Measurements from ENCODE around the gene SLC7A4.

Gene SLC7A4

GRCh38 chr22:20980938-20981722 is 51.2 kb downstream of the SLC7A4 start:
- Histone ChIP-seq H3K9ac (peak overlapping the region; percentile 83 to 94 (median 91)), H4K20me1 (peaks cover 0 to 9% (median 0%) of the 10 kb centered on the region in 11 experiments; a peak in 5 of 22 replicates), H3K4me3 (peak overlapping the region; percentile 72 to 92 (median 82)), H3K4me2 (peak overlapping the region; percentile 88 to 97 (median 94)), H3K36me3 (peaks cover 9 to 27% (median 22%) of the 10 kb centered on the region in 11 experiments), H3K4me1 (peaks cover 24 to 27% (median 26%) of the 10 kb centered on the region in 10 experiments), H3K27ac (peak overlapping the region; percentile 58 to 98 (median 90)), H3K9me3 (replicated peaks in 1 of 11) (peaks cover 8 to 10% (median 9%) of the 10 kb centered on the region in 11 experiments; a peak in 20 of 22 replicates), H3K27me3 (no peaks in the 10 kb centered on the region)
- TF ChIP-seq Cebpa-rat (IDR thresholded peaks at IDR 0.05): no peak

GRCh38 chr22:20980523-20980922 is 51.8 kb downstream of the SLC7A4 start:
- H4K20me1 ChIP-seq: peaks cover 0 to 4% (median 0%) of the 10 kb centered on the region in 11 experiments; a peak in 3 of 22 replicates
- H3K9me3 ChIP-seq (replicated peaks in 1 of 11): peaks cover 8 to 10% (median 9%) of the 10 kb centered on the region in 11 experiments; a peak in 20 of 22 replicates
- H3K4me2 ChIP-seq: peak overlapping the region in 7 of 11 experiments; percentile 88 to 97 (median 94); a peak in 10 of 22 replicates
- peak overlapping the region in 1 of 11 experiments; percentile 98; a peak in 1 of 22 replicates for H3K27ac ChIP-seq
- H3K4me1 ChIP-seq: peaks cover 24 to 27% (median 26%) of the 10 kb centered on the region in 10 experiments
- TF ChIP-seq Cebpa-rat (IDR thresholded peaks at IDR 0.05): no peak
- peaks cover 3 to 21% (median 16%) of the 10 kb centered on the region in 11 experiments; a peak in 21 of 22 replicates for H3K36me3 ChIP-seq
- H3K4me3 ChIP-seq: no peak overlapping the region
- H3K27me3 ChIP-seq: no peaks in the 10 kb centered on the region
- H3K9ac ChIP-seq: peak overlapping the region in 4 of 11 experiments; percentile 86 to 94 (median 92); a peak in 4 of 22 replicates

GRCh38 chr22:20979940-20980453 is 52.4 kb downstream of the SLC7A4 start:
- no peak overlapping the region for H3K27ac ChIP-seq
- H3K4me2 ChIP-seq: no peak overlapping the region
- H3K9ac ChIP-seq: no peak overlapping the region
- no peak for TF ChIP-seq Cebpa-rat (IDR thresholded peaks at IDR 0.05)
- no peak overlapping the region for H3K4me3 ChIP-seq
- peaks cover 24 to 27% (median 26%) of the 10 kb centered on the region in 10 experiments for H3K4me1 ChIP-seq
- peaks cover 0 to 16% (median 12%) of the 10 kb centered on the region in 11 experiments; a peak in 10 of 22 replicates for H3K36me3 ChIP-seq
- no peaks in the 10 kb centered on the region for H3K27me3 ChIP-seq
- no peaks in the 10 kb centered on the region; a peak in 1 of 22 replicates for H4K20me1 ChIP-seq
- H3K9me3 ChIP-seq (replicated peaks in 1 of 11): peaks cover 8 to 10% (median 9%) of the 10 kb centered on the region in 11 experiments; a peak in 20 of 22 replicates

DNA sequence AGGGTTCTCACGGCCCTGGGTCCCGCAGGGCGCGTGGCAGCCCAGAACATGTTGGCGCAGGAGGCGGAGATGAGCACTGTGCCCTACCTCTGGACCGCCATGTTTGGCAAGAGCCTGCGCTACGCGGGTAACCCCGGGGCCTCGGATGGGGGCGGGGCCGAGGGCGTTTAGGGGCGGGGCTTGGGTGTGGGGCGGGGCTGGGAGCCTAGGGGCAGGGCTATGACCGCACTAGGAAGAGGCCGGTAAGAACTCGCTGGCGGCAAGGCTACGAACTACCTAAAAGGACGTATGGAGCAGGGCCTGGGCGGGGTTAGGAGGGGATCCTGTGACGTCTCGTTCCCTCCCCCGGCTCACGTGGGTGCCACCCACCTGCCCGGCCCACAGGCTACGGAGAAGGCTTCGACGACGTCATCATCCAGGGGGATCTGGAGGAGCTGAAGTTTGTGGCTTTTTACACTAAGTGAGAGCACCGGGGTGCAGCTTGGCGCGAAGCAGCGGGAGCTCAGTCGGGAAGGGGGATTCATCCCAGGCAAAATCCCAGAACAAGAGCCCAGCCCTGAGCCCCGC is 53.0 kb downstream of the SLC7A4 start:
- Histone ChIP-seq H3K4me3 (no peak overlapping the region), H3K4me1 (peaks cover 24 to 27% (median 26%) of the 10 kb centered on the region in 10 experiments), H3K9me3 (replicated peaks in 1 of 11) (peaks cover 8 to 10% (median 9%) of the 10 kb centered on the region in 11 experiments; a peak in 20 of 22 replicates), H4K20me1 (no peaks in the 10 kb centered on the region), H3K4me2 (no peak overlapping the region), H3K27me3 (no peaks in the 10 kb centered on the region), H3K36me3 (peaks cover 0 to 10% (median 8%) of the 10 kb centered on the region in 11 experiments; a peak in 9 of 22 replicates), H3K27ac (no peak overlapping the region), H3K9ac (no peak overlapping the region)
- TF ChIP-seq Cebpa-rat (IDR thresholded peaks at IDR 0.05): no peak
